Neuronal stem cell (in vitro differentiated cells): ENCODE results near the gene ECPAS. TPM values are rescaled to one million over a fixed set of nuclear protein-coding genes. Genes with fewer than 3 reads are reported as not detected.
A peak's percentile ranks its signal among the peaks of the same experiment; 100 is the strongest.

Experiments
- DNase-seq: peaks from one replicate; pipeline ENCODE4 v3.0.0-alpha.2; 2013; ENCODE audit warnings: low spot score
- H2AFZ ChIP-seq: one replicate; pipeline ENCODE4 v1.6.1; 2013; ENCODE audit warnings: mild to moderate bottlenecking, low read length, inconsistent platforms
- H2AK5ac ChIP-seq: 2 replicates; pipeline ENCODE4 v1.6.1; 2013; ENCODE audit warnings: low read depth, mild to moderate bottlenecking, inconsistent platforms, low read length, moderate library complexity, mixed read lengths
- H2BK120ac ChIP-seq: 2 replicates; pipeline ENCODE4 v1.6.1; 2013; ENCODE audit warnings: low read depth, mild to moderate bottlenecking, inconsistent platforms, low read length, moderate library complexity, mixed read lengths
- H2BK12ac ChIP-seq: one replicate; pipeline ENCODE4 v1.6.1; 2013; ENCODE audit warnings: low read length, inconsistent platforms
- H2BK15ac ChIP-seq: 2 replicates; pipeline ENCODE4 v1.6.1; 2013; ENCODE audit warnings: mild to moderate bottlenecking, low read length, inconsistent platforms, mixed read lengths
- H2BK5ac ChIP-seq: one replicate; pipeline ENCODE4 v1.6.1; 2013; ENCODE audit warnings: inconsistent platforms, mild to moderate bottlenecking, low read length, moderate library complexity
- H3K14ac ChIP-seq: one replicate; pipeline ENCODE4 v1.6.1; 2013; ENCODE audit warnings: low read length, inconsistent platforms
- H3K18ac ChIP-seq: 2 replicates; pipeline ENCODE4 v1.6.1; 2013; ENCODE audit warnings: low read length, inconsistent platforms
- H3K23ac ChIP-seq: 2 replicates; pipeline ENCODE4 v1.6.1; 2013; ENCODE audit warnings: low read depth, mild to moderate bottlenecking, mixed read lengths, low read length, inconsistent platforms; ENCODE audit not compliant: poor library complexity
- H3K27ac ChIP-seq: replicated peaks from 3 replicates; pipeline ENCODE4 v1.5.1; 2013; ENCODE audit warnings: low read length, inconsistent platforms
- H3K27me3 ChIP-seq, 3 experiments: 2 replicates each; pipeline ENCODE4 v1.6.1; 2013; ENCODE audit warnings: low read length in 3 of 3, mild to moderate bottlenecking in 2 of 3, inconsistent platforms in 1 of 3, low read depth in 1 of 3, mixed read lengths in 1 of 3, moderate library complexity in 1 of 3; ENCODE audit not compliant: control insufficient read depth in 3 of 3, insufficient read depth in 3 of 3
- H3K36me3 ChIP-seq, 2 donors: replicated peaks in 1 of 2; 2 replicates each; pipeline ENCODE4 v1.6.1; 2013; ENCODE audit warnings: low read length in 2 of 2; ENCODE audit not compliant: control insufficient read depth in 2 of 2, insufficient read depth in 2 of 2
- H3K4ac ChIP-seq: 2 replicates; pipeline ENCODE4 v1.6.1; 2013; ENCODE audit warnings: inconsistent platforms, mild to moderate bottlenecking, low read length, moderate library complexity
- H3K4me1 ChIP-seq, 2 donors: 1 replicate in 1 of 2; 2 replicates in 1 of 2; pipeline ENCODE4 v1.6.1; 2013; ENCODE audit warnings: low read length in 2 of 2, low read depth in 1 of 2; ENCODE audit not compliant: control insufficient read depth in 2 of 2, insufficient read depth in 1 of 2
- H3K4me2 ChIP-seq: one replicate; pipeline ENCODE4 v1.6.1; 2013; ENCODE audit warnings: mild to moderate bottlenecking, low read length, inconsistent platforms; ENCODE audit not compliant: insufficient read depth, poor library complexity, severe bottlenecking
- H3K4me3 ChIP-seq, 2 donors: 2 replicates each; pipeline ENCODE4 v1.5.1; 2013; ENCODE audit warnings: low read length in 2 of 2, mild to moderate bottlenecking in 2 of 2, inconsistent platforms in 1 of 2, moderate library complexity in 1 of 2
- H3K79me1 ChIP-seq: one replicate; pipeline ENCODE4 v1.6.1; 2013; ENCODE audit warnings: low read depth, mild to moderate bottlenecking, inconsistent platforms, low read length, moderate library complexity
- H3K9ac ChIP-seq: one replicate; pipeline ENCODE4 v1.6.1; 2013; ENCODE audit warnings: mild to moderate bottlenecking, low read depth, low read length, inconsistent platforms; ENCODE audit not compliant: poor library complexity
- H3K9me3 ChIP-seq, 2 donors: replicated peaks in 1 of 2; 2 replicates each; pipeline versions ENCODE3 to v1.6.1; 2013; ENCODE audit warnings: low read length in 2 of 2, mild to moderate bottlenecking in 2 of 2, inconsistent platforms in 1 of 2, low read depth in 1 of 2, mixed read lengths in 1 of 2, moderate library complexity in 1 of 2; ENCODE audit not compliant: control insufficient read depth in 2 of 2, insufficient read depth in 1 of 2
- H4K8ac ChIP-seq: one replicate; pipeline ENCODE4 v1.6.1; 2013; ENCODE audit warnings: low read depth, mild to moderate bottlenecking, inconsistent platforms, low read length, moderate library complexity
- H4K91ac ChIP-seq: one replicate; pipeline ENCODE4 v1.6.1; 2013; ENCODE audit warnings: low read length, low read depth, mild to moderate bottlenecking, inconsistent platforms; ENCODE audit not compliant: poor library complexity
- WGBS, 2 donors: extraction: QIAGEN DNeasy Blood & Tissue Kit; methylation state at CpG; one replicate each; pipeline ENCODE4 v1.1.7; 2013; ENCODE audit warnings: missing lambda C conversion rate in 2 of 2, mixed read lengths in 1 of 2; ENCODE audit not compliant: insufficient read length in 2 of 2, insufficient replicate concordance in 1 of 2; ENCODE audit errors: extremely low coverage in 2 of 2; 5-methylcytosine and 5-hydroxymethylcytosine counted together
- polyA plus RNA-seq, 2 experiments: library from polyadenylated mRNA; stranded (reverse); fragments of 200-250 nt; gene quantifications; one replicate each; pipeline ENCODE4 v1.2.3, GENCODE V29; 2013

Gene ECPAS, protein sequence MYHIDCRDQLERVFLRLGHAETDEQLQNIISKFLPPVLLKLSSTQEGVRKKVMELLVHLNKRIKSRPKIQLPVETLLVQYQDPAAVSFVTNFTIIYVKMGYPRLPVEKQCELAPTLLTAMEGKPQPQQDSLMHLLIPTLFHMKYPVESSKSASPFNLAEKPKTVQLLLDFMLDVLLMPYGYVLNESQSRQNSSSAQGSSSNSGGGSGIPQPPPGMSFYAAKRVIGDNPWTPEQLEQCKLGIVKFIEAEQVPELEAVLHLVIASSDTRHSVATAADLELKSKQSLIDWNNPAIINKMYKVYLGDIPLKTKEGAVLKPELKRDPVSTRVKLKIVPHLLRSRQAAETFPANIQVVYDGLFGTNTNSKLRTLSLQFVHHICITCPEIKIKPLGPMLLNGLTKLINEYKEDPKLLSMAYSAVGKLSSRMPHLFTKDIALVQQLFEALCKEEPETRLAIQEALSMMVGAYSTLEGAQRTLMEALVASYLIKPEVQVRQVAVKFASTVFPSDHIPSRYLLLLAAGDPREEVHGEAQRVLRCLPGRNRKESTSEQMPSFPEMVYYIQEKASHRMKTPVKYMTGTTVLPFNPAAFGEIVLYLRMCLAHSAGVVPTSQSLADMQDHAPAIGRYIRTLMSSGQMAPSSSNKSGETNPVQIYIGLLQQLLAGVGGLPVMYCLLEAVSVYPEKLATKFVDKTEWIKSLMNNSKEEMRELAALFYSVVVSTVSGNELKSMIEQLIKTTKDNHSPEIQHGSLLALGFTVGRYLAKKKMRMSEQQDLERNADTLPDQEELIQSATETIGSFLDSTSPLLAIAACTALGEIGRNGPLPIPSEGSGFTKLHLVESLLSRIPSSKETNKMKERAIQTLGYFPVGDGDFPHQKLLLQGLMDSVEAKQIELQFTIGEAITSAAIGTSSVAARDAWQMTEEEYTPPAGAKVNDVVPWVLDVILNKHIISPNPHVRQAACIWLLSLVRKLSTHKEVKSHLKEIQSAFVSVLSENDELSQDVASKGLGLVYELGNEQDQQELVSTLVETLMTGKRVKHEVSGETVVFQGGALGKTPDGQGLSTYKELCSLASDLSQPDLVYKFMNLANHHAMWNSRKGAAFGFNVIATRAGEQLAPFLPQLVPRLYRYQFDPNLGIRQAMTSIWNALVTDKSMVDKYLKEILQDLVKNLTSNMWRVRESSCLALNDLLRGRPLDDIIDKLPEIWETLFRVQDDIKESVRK (N-terminal part only)
- polyA plus RNA-seq (2013, experiment 1 of 2) = 33.1 TPM
- 34.5 TPM for polyA plus RNA-seq (2013, experiment 2 of 2)

DNA sequence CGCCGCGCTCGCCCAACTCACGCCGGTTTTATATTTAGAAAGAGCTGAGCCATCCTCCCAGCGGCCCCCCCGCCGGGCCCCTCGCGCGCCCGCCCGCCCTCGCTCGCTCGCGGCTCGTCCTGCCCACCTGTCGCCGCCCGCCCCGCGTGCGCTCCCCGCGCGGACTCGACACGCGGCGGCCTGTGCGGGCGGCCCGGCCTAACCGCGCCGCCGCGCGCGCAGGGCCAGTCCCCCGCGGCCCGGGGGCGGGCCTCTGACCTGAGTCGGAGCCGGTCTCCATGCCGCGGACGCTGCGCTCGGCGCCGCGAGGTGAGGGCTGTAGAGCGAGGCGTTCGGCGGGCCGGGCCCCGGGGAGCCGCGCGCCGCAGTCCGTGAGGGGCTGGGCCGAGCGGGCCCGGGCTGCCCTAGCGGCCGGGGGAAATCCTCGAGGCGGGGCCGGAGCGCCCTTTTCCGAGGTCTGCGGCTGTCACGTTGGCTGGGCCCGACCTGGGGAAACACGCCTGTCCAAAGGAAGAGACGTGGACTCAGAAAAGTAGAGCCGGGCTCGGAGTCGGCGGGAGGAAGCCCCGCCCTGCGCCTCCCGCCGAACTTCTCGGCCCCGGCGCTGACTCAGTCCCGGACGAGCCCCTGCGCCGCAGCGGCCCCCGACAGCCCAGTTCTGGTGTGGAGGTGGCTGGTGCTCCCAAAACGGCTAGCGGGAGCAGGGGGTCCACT is at the start of gene ECPAS:
Gene ECPAS, minus strand, starts transcription at position 526 of the 714 bp plus-strand sequence. CDS start 11,465 bp downstream, outside the sequence.
- no peaks in the 10 kb centered on the region for H3K27me3 ChIP-seq

GRCh38 chr9:111533099-111533790 is 49.1 kb upstream of the ECPAS start:
- Histone ChIP-seq H2BK120ac (no peak overlapping the region), H3K4me2 (no peak overlapping the region), H3K79me1 (peaks cover 2% of the 10 kb centered on the region), H2AK5ac (no peak overlapping the region), H3K4me1 (peaks cover 2 to 6% of the 10 kb centered on the region in 2 donors), H2BK15ac (no peak overlapping the region), H4K91ac (no peak overlapping the region), H2AFZ (no peak overlapping the region), H3K4ac (no peak overlapping the region), H3K9me3 (peaks cover 11 to 89% of the 10 kb centered on the region in 2 donors), H3K18ac (no peak overlapping the region), H3K4me3 (no peak overlapping the region), H3K9ac (no peak overlapping the region), H3K36me3 (peaks cover 21 to 57% of the 10 kb centered on the region in 2 donors), H4K8ac (no peak overlapping the region), H3K14ac (no peak overlapping the region), H3K27ac (no peak overlapping the region), H2BK12ac (no peak overlapping the region), H3K27me3 (no peaks in the 10 kb centered on the region), H3K23ac (no peak overlapping the region), H2BK5ac (no peak overlapping the region)
- WGBS, 2 donors = no CpG with 5 or more reads among the region's 5 CpGs
- no peak for DNase-seq

More for the DNA sequence above, at the start of gene ECPAS:
- H3K9me3 ChIP-seq = no peaks in the 10 kb centered on the region
- peak within 1 kb of the TSS; percentile 96 to 99 for H3K4me3 ChIP-seq
- peak within 1 kb of the TSS; percentile 62 for H3K4me2 ChIP-seq
- no peaks in the 10 kb centered on the region for H3K36me3 ChIP-seq
- no peak within 1 kb of the TSS for H2AK5ac ChIP-seq
- H3K4me1 ChIP-seq = peaks cover 3 to 4% of the 10 kb centered on the region in 2 donors
- H2BK5ac ChIP-seq = peak within 1 kb of the TSS; percentile 66
- H2AFZ ChIP-seq = peak within 1 kb of the TSS; percentile 95
- H3K18ac ChIP-seq = peak within 1 kb of the TSS; percentile 96
- no peak within 1 kb of the TSS for H4K8ac ChIP-seq
- H2BK15ac ChIP-seq = no peak within 1 kb of the TSS
- H3K9ac ChIP-seq = peak within 1 kb of the TSS; percentile 91
- no peak within 1 kb of the TSS for H2BK120ac ChIP-seq
- H3K4ac ChIP-seq = peak within 1 kb of the TSS; percentile 89
- H4K91ac ChIP-seq = no peak within 1 kb of the TSS
- no CpG with 5 or more reads among the region's 101 CpGs for WGBS, 2 donors
- peak within 1 kb of the TSS; percentile 97 for H3K27ac ChIP-seq
- H3K23ac ChIP-seq = peak within 1 kb of the TSS; percentile 93
- H3K79me1 ChIP-seq = no peaks in the 10 kb centered on the region
- H2BK12ac ChIP-seq = no peak within 1 kb of the TSS
- H3K14ac ChIP-seq = peak within 1 kb of the TSS; percentile 56
- peak; percentile 60 for DNase-seq

GRCh38 chr9:111531716-111532115 is 47.5 kb upstream of the ECPAS start:
- no peak overlapping the region for H2BK15ac ChIP-seq
- no peak overlapping the region for H2AK5ac ChIP-seq
- no peak overlapping the region for H2AFZ ChIP-seq
- H3K27ac ChIP-seq = no peak overlapping the region
- H4K91ac ChIP-seq = no peak overlapping the region
- no peaks in the 10 kb centered on the region for H3K27me3 ChIP-seq
- whole genome bisulfite sequencing, 2 donors = no CpG with 5 or more reads among the region's 4 CpGs
- H3K79me1 ChIP-seq = peaks cover 3% of the 10 kb centered on the region
- no peak overlapping the region for H3K18ac ChIP-seq
- H2BK5ac ChIP-seq = no peak overlapping the region
- H3K36me3 ChIP-seq = peaks cover 15 to 54% of the 10 kb centered on the region in 2 donors
- no peak overlapping the region for H2BK12ac ChIP-seq
- no peak overlapping the region for H3K4me2 ChIP-seq
- no peak overlapping the region for H3K9ac ChIP-seq
- H3K23ac ChIP-seq = no peak overlapping the region
- peaks cover 6 to 86% of the 10 kb centered on the region in 2 donors for H3K9me3 ChIP-seq
- H4K8ac ChIP-seq = no peak overlapping the region
- H3K4me1 ChIP-seq = peaks cover 2 to 6% of the 10 kb centered on the region in 2 donors
- no peak overlapping the region for H3K4me3 ChIP-seq
- no peak overlapping the region for H3K4ac ChIP-seq
- no peak for DNase-seq
- H2BK120ac ChIP-seq = no peak overlapping the region
- H3K14ac ChIP-seq = no peak overlapping the region
